GM19455 (cell line): Measurements from ENCODE around the gene NTM.
"Not testable (repeated sequence)": the region's sequence is repeated elsewhere in the genome, so short reads cannot be mapped to it uniquely, and the experiment has no call there.

Experiments
- ATAC-seq: cut with Tn5 transposase; IDR thresholded peaks from one replicate; pipeline ENCODE4 v1.9.1; 2021; ENCODE audit not compliant: unreplicated experiment

NTM gene

DNA sequence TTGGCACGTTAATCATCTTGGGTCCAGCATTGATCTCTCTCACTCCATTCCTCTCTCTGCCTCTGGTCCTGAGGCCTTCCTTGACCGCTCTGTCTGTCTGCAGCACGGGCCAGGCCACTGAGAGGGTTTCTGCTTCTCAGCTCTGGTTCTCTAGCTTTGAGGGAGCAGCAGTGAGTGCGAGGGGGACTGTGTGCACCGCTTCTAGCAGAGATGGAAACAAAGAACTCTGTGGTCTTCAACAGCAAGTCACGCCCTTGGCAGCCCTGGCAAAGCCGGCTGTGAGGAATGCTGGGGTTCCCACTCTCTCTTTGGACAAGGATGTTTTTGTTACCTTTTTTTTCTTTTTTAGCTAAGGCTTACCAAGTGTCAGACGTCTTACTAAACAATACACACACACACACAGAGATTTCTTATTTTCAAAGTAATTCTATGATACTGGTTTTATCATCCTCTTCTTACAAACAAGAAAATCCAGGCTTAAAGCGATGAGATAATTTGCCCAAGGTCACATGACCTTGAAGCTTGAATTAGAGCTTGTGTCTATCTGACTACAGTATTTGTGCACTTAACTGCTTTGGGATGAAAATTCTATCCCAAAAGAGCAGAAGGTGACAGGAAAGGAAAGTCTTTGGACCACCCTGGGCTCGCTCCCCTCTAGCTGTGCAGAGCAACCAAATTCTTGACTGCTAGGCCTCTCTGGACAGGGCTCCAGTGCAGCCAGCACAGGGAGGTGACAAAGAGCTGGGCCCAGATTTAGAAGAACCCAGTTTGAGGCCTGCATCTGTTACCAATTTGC lies 293.2 kb downstream of the NTM start:
- no peak for ATAC-seq

- ATAC-seq: no peak
These were observed 293.9 kb downstream of the NTM start for GRCh38 chr11:131664293-131664692.

DNA sequence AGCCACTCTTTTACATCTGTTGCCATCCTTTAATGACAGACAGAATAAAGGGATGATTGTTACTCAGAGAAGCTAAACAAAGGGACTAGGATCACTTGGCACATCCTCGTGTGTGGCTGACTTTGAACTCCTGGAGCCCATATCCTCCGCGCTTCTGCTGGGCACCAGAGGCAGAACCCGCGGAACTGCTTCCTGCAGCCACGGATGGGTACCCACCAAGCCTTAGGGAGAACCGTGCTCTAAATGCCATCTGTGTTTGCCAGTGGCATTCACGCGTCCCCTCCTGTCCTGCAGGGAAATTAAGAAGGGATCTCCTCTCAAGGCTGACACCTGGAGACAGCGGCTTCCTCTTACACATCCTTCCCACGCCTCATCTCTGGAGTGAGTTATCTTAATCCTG lies 294.4 kb downstream of the NTM start:
- no peak for ATAC-seq

DNA sequence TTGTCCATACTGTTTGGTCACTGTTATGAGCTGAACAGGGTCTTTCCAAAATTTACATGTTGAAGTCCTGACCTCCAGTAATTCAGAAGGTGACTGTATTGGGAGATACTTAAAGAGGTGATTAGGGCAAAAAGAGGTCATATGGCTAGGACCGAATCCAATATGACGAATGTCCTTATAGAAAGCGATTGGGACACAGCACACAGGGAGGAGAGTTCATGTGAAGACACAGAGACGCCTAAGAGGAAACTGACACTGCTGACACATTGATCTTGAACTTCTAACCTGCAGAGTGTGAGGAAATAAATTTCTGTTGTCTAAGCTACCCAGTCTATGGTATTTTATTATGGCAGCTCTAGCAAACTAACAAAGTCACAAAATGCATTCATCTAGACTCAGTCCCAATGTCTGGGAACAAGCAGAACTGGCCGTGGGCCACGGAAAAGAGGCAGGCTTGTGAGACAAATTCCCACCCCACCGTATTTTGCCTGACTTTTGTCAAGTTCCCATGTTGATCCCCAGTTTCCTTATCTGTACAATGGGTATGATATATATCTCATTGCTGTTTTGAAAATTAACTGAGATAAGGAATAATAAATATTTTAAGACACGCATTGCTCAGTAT lies 295.0 kb downstream of the NTM start:
- no peak for ATAC-seq

DNA sequence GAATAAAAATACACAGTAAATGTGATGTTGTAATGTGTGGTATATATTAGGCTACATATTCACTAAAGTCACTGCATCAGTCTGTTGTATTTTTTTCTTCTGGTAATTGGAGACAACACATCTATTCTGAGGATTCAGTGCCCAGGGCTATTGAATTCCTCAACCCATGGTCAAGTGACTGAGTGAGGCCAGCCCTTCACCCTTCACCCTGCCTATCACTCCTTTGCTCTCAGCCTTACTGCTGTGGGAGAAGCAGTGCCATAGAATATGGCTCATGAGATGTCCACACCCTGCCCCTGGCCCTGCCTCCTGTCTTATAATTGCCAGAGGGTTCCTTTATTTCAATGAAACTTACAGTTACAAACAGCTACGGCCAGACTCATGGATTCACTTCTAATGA lies 295.6 kb downstream of the NTM start:
- no peak for ATAC-seq

- ATAC-seq: no peak
These were observed 296.2 kb downstream of the NTM start for GRCh38 chr11:131666617-131667016.

DNA sequence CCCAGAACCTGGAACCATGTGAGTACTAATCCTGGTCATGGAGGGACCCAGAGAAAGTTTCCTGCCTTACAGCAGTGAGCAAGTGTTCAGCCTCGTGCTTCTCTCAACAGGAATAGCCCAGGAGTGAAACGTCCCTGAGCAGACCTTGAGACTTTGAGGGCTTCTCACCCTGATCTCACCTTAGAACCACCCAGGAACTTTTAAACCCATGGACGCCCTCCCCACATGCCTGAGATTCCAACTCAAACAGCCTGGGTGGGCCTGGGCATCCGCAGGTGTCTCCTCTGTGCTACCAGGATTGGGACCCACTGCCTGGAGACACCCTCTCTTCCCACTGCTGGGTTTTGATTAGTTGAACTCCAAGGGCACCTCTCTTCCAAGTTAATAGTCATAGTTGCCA lies 297.2 kb downstream of the NTM start:
- no peak for ATAC-seq

- peak; percentile 71 for ATAC-seq
These were observed 298.3 kb downstream of the NTM start for GRCh38 chr11:131668500-131669400.

- no peak for ATAC-seq
These were observed 299.0 kb downstream of the NTM start for GRCh38 chr11:131669401-131669780.

GRCh38 chr11:131670876-131671275 lies 300.5 kb downstream of the NTM start:
- ATAC-seq: no peak

- ATAC-seq: no peak
These were observed 300.9 kb downstream of the NTM start for GRCh38 chr11:131671320-131671719.

- ATAC-seq: no peak
These were observed 301.3 kb downstream of the NTM start for GRCh38 chr11:131671734-131672133.

DNA sequence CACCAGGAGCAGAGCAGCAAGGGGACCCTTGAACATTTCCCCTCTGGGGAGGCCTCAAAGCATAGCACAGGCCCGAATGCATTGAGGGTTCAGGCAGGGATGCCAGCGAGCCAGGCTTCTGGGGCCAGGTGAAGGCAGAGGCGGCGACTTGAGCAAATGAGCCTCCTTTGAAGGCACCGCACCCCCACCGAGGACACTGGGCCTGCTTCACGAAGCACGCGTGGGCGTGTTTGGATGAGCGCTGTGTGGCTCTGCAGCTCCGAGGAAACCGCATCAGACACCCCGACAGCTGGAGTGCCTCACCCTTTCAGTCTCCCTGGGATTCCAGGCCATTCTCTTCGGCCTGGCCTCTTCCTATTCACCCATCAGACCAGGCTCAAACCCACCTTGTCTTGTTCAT lies 301.8 kb downstream of the NTM start:
- no peak for ATAC-seq

- peak; percentile 81 for ATAC-seq
These were observed 303.8 kb downstream of the NTM start for GRCh38 chr11:131674051-131674755.

DNA sequence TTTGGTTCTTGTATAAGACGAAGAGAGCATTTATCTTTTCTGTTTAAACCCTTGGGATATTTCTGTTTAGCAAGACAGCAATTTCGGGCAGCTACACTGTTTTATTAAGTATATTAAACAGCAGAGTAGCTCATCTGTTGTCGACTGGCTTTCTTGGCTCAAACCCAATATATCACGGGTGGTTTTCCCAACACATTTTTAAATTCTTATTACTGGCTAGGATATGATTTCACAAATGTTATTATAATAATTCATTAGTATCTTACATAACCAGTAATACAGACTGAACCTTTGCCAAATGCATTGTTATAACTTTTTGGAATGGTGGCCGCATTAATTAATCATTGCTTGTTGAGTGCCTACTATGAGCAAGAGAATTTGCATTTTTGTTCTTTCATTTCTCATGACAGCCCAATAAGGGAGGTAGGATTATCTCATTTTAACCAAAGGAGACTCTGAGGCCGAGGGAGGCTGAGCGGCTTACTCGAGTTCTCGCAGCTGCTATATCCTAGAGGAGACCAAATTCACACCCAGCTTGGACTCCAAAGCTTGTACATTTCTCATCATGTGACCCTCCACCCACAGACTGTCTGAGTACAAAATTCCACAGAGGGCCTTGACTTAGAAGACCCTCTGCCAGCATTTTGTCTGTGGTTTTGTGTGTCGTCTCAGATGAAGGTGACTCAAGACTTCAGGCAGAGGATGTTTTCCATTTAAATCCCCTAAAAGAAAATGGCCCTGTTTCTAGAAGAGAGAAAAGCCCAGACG lies 304.9 kb downstream of the NTM start:
- no peak for ATAC-seq

DNA sequence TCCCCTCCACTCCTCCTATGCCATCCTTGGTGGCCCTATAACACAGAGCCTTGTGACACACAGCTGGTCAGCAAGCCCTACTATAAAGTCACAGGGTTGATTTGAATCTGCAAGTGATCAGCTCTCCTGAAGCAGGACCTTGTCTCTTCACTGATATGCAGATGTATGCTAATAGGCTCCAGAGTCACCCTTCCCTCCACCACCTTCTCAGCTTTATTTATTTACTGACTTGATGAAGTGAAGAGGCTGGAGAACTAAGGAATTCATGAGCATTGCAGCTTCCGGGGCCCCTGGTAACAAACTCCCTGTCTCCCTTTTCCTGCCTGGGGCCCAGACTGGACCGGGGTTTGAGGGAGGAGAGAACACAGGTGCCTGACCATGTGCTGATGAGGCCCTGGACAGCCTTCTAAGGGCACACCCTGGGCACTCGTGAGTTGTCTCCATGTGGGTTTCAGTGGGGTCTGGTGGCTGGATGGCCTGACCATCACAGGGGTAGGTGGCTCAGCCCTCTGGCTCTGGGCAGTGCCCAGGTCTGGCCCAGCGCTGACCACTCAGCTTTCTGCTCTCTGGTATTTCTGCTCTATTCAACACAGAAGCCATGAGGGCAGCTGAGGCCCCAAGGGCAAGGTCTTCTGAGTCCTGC lies 307.5 kb downstream of the NTM start:
- ATAC-seq: no peak

- no peak for ATAC-seq
These were observed 308.4 kb downstream of the NTM start for GRCh38 chr11:131678658-131679340.

GRCh38 chr11:131680448-131680847 lies 310.0 kb downstream of the NTM start:
- ATAC-seq: not testable (repeated sequence)

- ATAC-seq: no peak
These were observed 311.5 kb downstream of the NTM start for GRCh38 chr11:131681920-131682319.
